CD4-positive, alpha-beta T cell (primary cell): Measurements from ENCODE around the gene CFAP107. TPM values are rescaled to one million over a fixed set of nuclear protein-coding genes. Genes with fewer than 3 reads are reported as not detected.

Source experiments
- ATAC-seq: fragments of 200-7000 bp; cut with Tn5 transposase; one replicate; pipeline ENCODE4 v1.10.0; 2022; ENCODE audit warnings: mild to moderate bottlenecking; ENCODE audit not compliant: poor library complexity
- CTCF ChIA-PET: fragments of 350-600 bp; sonication (Branson Sonifier 250); formaldehyde crosslinking; loops from one replicate; lab custom pipeline; 2021; ENCODE audit warnings: antibody characterized with exemption, inconsistent platforms; lab: Charles Lee
- POLR2A ChIA-PET: fragments of 350-600 bp; sonication (Branson Sonifier 250); formaldehyde crosslinking; loops from one replicate; lab custom pipeline; 2021; ENCODE audit warnings: antibody characterized with exemption, inconsistent platforms; lab: Charles Lee
- DNase-seq, 14 experiments: peaks; one replicate each; pipeline ENCODE4 v3.0.0-alpha.2; 2013 to 2020; ENCODE audit warnings: mixed read lengths in 2 of 14
- H3K27ac ChIP-seq, 2 donors: one replicate each; pipeline versions ENCODE4 v1.5.1 to v1.7.0; 2013; ENCODE audit warnings: low read length in 2 of 2, low read depth in 1 of 2, mild to moderate bottlenecking in 1 of 2
- H3K27me3 ChIP-seq, 2 experiments: 1 replicate in 1 of 2; 2 replicates in 1 of 2; pipeline versions ENCODE4 v1.6.1 to v1.7.0; 2013; ENCODE audit warnings: low read length in 2 of 2, control low read depth in 1 of 2, mild to moderate bottlenecking in 1 of 2, moderate library complexity in 1 of 2; ENCODE audit not compliant: insufficient read depth in 2 of 2, control insufficient read depth in 1 of 2
- H3K36me3 ChIP-seq: one replicate; pipeline ENCODE4 v1.6.1; 2013; ENCODE audit warnings: low read length, control low read depth; ENCODE audit not compliant: insufficient read depth
- H3K4me1 ChIP-seq: one replicate; pipeline ENCODE4 v1.6.1; 2013; ENCODE audit warnings: low read length, control low read depth; ENCODE audit not compliant: insufficient read depth
- H3K4me3 ChIP-seq: one replicate; pipeline ENCODE4 v1.5.1; 2013; ENCODE audit warnings: mild to moderate bottlenecking, low read length, moderate library complexity
- H3K9me3 ChIP-seq, 2 experiments: 1 replicate in 1 of 2; 2 replicates in 1 of 2; pipeline versions ENCODE4 v1.6.1 to v1.7.0; 2013; ENCODE audit warnings: low read length in 2 of 2, mild to moderate bottlenecking in 2 of 2, control low read depth in 1 of 2, moderate library complexity in 1 of 2; ENCODE audit not compliant: control insufficient read depth in 1 of 2, insufficient read depth in 1 of 2
- H3K27ac Mint-ChIP-seq: one replicate; pipeline ENCODE4 v1.8.0; 2020; ENCODE audit warnings: mixed read lengths
- H3K27me3 Mint-ChIP-seq: one replicate; pipeline ENCODE4 v1.8.0; 2021; ENCODE audit warnings: mixed read lengths
- H3K36me3 Mint-ChIP-seq: one replicate; pipeline ENCODE4 v1.8.0; 2021; ENCODE audit warnings: low read depth, mixed read lengths
- H3K4me1 Mint-ChIP-seq: one replicate; pipeline ENCODE4 v1.8.0; 2021; ENCODE audit warnings: low read depth, mixed read lengths
- H3K4me3 Mint-ChIP-seq: one replicate; pipeline ENCODE4 v1.8.0; 2020; ENCODE audit warnings: mild to moderate bottlenecking, mixed read lengths
- H3K9me3 Mint-ChIP-seq: one replicate; pipeline ENCODE4 v1.8.0; 2020; ENCODE audit warnings: mixed read lengths
- intact Hi-C, 2 experiments: fragments of 100-400 bp; cut with DNase I in 1 of 2; cut with micrococcal nuclease in 1 of 2; formaldehyde crosslinking; loops; one replicate each; pipeline versions ENCODE4 v1.15.1 to v1.9.0; 2023 to 2025; cut with DNase I, micrococcal nuclease
- total RNA-seq, 174 experiments: library from RNA in 2 of 174; stranded (reverse) in 2 of 174; gene quantifications; one replicate each; pipeline ENCODE4 v1.2.3 and lab custom pipeline; 2021 to 2026
- TF ChIP-seq, protein P1 (sequence below): fragments of 200-600 bp; IDR thresholded peaks from one replicate; pipeline ENCODE4 v1.8.0; 2022; ENCODE audit warnings: antibody characterized with exemption, mild to moderate bottlenecking

CFAP107 gene
- total RNA-seq, 2 experiments from 2014 or later = not detected

- no peak for DNase-seq
- H3K36me3 Mint-ChIP-seq = no peaks in the 10 kb centered on the region
- no peak overlapping the region for H3K27ac Mint-ChIP-seq
- H3K9me3 Mint-ChIP-seq = no peaks in the 10 kb centered on the region
- POLR2A ChIA-PET = no interaction called here
- no peaks in the 10 kb centered on the region for H3K36me3 ChIP-seq
- TF ChIP-seq, protein P1, sequence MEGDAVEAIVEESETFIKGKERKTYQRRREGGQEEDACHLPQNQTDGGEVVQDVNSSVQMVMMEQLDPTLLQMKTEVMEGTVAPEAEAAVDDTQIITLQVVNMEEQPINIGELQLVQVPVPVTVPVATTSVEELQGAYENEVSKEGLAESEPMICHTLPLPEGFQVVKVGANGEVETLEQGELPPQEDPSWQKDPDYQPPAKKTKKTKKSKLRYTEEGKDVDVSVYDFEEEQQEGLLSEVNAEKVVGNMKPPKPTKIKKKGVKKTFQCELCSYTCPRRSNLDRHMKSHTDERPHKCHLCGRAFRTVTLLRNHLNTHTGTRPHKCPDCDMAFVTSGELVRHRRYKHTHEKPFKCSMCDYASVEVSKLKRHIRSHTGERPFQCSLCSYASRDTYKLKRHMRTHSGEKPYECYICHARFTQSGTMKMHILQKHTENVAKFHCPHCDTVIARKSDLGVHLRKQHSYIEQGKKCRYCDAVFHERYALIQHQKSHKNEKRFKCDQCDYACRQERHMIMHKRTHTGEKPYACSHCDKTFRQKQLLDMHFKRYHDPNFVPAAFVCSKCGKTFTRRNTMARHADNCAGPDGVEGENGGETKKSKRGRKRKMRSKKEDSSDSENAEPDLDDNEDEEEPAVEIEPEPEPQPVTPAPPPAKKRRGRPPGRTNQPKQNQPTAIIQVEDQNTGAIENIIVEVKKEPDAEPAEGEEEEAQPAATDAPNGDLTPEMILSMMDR = no peak
- H3K27me3 ChIP-seq = peaks cover 4 to 11% of the 10 kb centered on the region in 2 experiments
- peaks cover 42% of the 10 kb centered on the region for H3K27me3 Mint-ChIP-seq
- CTCF ChIA-PET = no interaction called here
- no peak overlapping the region for H3K4me3 Mint-ChIP-seq
- no peak overlapping the region for H3K27ac ChIP-seq
- no peaks in the 10 kb centered on the region for H3K4me1 ChIP-seq
- intact Hi-C loops = loop anchor here in 1 of 2 experiments (2.0 kb wide), 1 partner anchor 20 kb away; no protein-coding TSS in a partner anchor
- H3K4me1 Mint-ChIP-seq = no peaks in the 10 kb centered on the region
- H3K9me3 ChIP-seq = no peaks in the 10 kb centered on the region
- no peak overlapping the region for H3K4me3 ChIP-seq
- ATAC-seq = no peak
These were observed 14.3 kb downstream of the CFAP107 start for GRCh38 chr1:12760256-12760795.

- Histone ChIP-seq H3K36me3 (no peaks in the 10 kb centered on the region), H3K4me3 (no peak overlapping the region), H3K4me1 (no peaks in the 10 kb centered on the region), H3K27ac (no peak overlapping the region), H3K9me3 (no peaks in the 10 kb centered on the region), H3K27me3 (peaks cover 4 to 11% of the 10 kb centered on the region in 2 experiments)
- H3K4me1 Mint-ChIP-seq = no peaks in the 10 kb centered on the region
- DNase-seq = no peak
- no peaks in the 10 kb centered on the region for H3K9me3 Mint-ChIP-seq
- intact Hi-C loops = loop anchor here in 1 of 2 experiments (2.0 kb wide), 1 partner anchor 21 kb away; no protein-coding TSS in a partner anchor
- POLR2A ChIA-PET = no interaction called here
- TF ChIP-seq, protein P1 = no peak
- peaks cover 52% of the 10 kb centered on the region for H3K27me3 Mint-ChIP-seq
- no peaks in the 10 kb centered on the region for H3K36me3 Mint-ChIP-seq
- H3K4me3 Mint-ChIP-seq = no peak overlapping the region
- CTCF ChIA-PET = no interaction called here
- ATAC-seq = no peak
- H3K27ac Mint-ChIP-seq = no peak overlapping the region
These were observed 15.8 kb downstream of the CFAP107 start for GRCh38 chr1:12761781-12762180.

- ChIA-PET POLR2A (no interaction called here), CTCF (no interaction called here)
- TF ChIP-seq, protein P1 = no peak
- DNase-seq (no peak), ATAC-seq (no peak)
- intact Hi-C loops = no loop called here
- Mint-ChIP-seq H3K4me1 (no peaks in the 10 kb centered on the region), H3K36me3 (no peaks in the 10 kb centered on the region), H3K27ac (no peak overlapping the region), H3K4me3 (no peak overlapping the region), H3K9me3 (no peaks in the 10 kb centered on the region), H3K27me3 (peaks cover 57% of the 10 kb centered on the region)
- Histone ChIP-seq H3K36me3 (no peaks in the 10 kb centered on the region), H3K4me3 (no peak overlapping the region), H3K4me1 (no peaks in the 10 kb centered on the region), H3K9me3 (no peaks in the 10 kb centered on the region), H3K27ac (no peak overlapping the region), H3K27me3 (peaks cover 4 to 11% of the 10 kb centered on the region in 2 experiments)
These were observed 16.8 kb downstream of the CFAP107 start for GRCh38 chr1:12762766-12763165.
